ENCODE data around the gene TLR10. TPM values are rescaled to one million over a fixed set of nuclear protein-coding genes. Genes with fewer than 3 reads are reported as not detected.

The TLR10 gene
- total and polyA plus RNA-seq, 3 experiments from 2014 or later = not detected

DNA sequence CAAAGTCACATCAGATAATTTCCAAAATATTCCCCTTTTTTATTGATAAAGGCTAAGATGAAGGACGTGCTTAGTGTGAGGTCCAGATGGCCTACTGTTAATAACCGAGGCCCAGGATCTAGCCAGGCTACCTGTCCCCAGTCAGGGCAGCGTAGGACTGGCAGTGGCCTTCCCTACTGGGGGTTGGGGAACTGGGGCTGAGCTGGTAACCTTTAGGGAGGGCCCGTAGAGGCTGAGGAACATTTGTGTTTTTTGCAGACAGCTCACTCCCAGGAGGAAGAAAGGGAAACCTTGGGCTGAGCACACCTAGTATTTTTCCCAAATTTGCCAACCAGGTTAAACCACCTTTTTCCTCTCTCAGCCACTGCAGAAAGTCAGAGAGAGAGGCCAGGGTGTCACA, 59.7 kb downstream of the TLR10 start:
- Mint-ChIP-seq H3K36me3 (no peaks in the 10 kb centered on the region), H3K4me1 (peaks cover 4 to 10% (median 4%) of the 10 kb centered on the region in 3 donors), H3K4me3 (no peak overlapping the region), H3K27ac (no peak overlapping the region), H3K27me3 (no peaks in the 10 kb centered on the region), H3K9me3 (no peaks in the 10 kb centered on the region)
- CTCF ChIA-PET = interaction anchor here (1.2 kb wide), 1 partner anchor 544 kb away, joined by 5 read pairs; no protein-coding TSS in a partner anchor
- H3K27ac ChIP-seq (ENCODE audit: low read depth, low read length) = no peak overlapping the region
- DNase-seq = no peak
- no peaks in the 10 kb centered on the region for H3K27me3 ChIP-seq (ENCODE audit: insufficient read depth, low read length, poor library complexity, severe bottlenecking)
- no peaks in the 10 kb centered on the region for H3K9me3 ChIP-seq (ENCODE audit: low read length)
- H3K4me1 ChIP-seq (ENCODE audit: insufficient read depth, low read length) = no peaks in the 10 kb centered on the region
- no peaks in the 10 kb centered on the region for H3K36me3 ChIP-seq (ENCODE audit: insufficient read depth, low read length)
- no peak overlapping the region for H3K4me3 ChIP-seq (ENCODE audit: low read length)
- POLR2A ChIA-PET = no interaction called here

Other genes starting within 250 kb of the TLR10 start
- gene KLF3, start 118.8 kb downstream of the TLR10 start, total RNA-seq = 10 to 100 TPM; 15.2 to 17.1 TPM
- 72.9 TPM for gene KLF3, start 118.8 kb downstream of the TLR10 start, polyA plus RNA-seq
- 1 to 10 TPM; 1.3 to 2.1 TPM for gene TLR1, start 21.8 kb upstream of the TLR10 start, total RNA-seq
- gene TLR1, start 21.8 kb upstream of the TLR10 start, polyA plus RNA-seq = 9.8 TPM
- 1 to 10 TPM; 1.2 TPM for gene TLR6, start 73.8 kb upstream of the TLR10 start, total RNA-seq
- gene TLR6, start 73.8 kb upstream of the TLR10 start, polyA plus RNA-seq = 1.3 TPM
- under 1 TPM in 1 of 2 experiments, not detected in 1; 0.31 TPM for gene FAM114A1, start 84.8 kb upstream of the TLR10 start, total RNA-seq
- gene FAM114A1, start 84.8 kb upstream of the TLR10 start, polyA plus RNA-seq = not detected
- gene TMEM156, start 249.4 kb upstream of the TLR10 start, total RNA-seq = 1 to 10 TPM; 6.7 to 7.3 TPM
- gene TMEM156, start 249.4 kb upstream of the TLR10 start, polyA plus RNA-seq = 24.3 TPM

Data from CD8-positive, alpha-beta memory T cell (primary cell).